DOHH2 (cell line): Measurements from ENCODE around the gene GRM4.

Experiments used
- H3F3A ChIP-seq: fragments of 200-600 bp; sonication (generic), shearing (Covaris generic); 2 replicates; pipeline ENCODE4 v1.6.0; 2016; ENCODE audit warnings: antibody characterized with exemption, mild to moderate bottlenecking; ENCODE audit not compliant: control insufficient read depth, insufficient read depth
- H3K27ac ChIP-seq: fragments of 200-600 bp; sonication (generic); 2 replicates; pipeline ENCODE4 v1.5.1; 2014; ENCODE audit warnings: low read depth, mild to moderate bottlenecking, low read length, moderate library complexity
- H3K27me3 ChIP-seq: fragments of 200-600 bp; sonication (generic); 2 replicates; pipeline ENCODE4 v1.6.1; 2014; ENCODE audit warnings: mild to moderate bottlenecking, low read length, mixed read lengths; ENCODE audit not compliant: control insufficient read depth
- H3K36me3 ChIP-seq: fragments of 200-600 bp; sonication (generic); 2 replicates; pipeline ENCODE4 v1.6.1; 2014; ENCODE audit warnings: mild to moderate bottlenecking, low read length, moderate library complexity, mixed read lengths; ENCODE audit not compliant: control insufficient read depth
- H3K4me1 ChIP-seq: fragments of 200-600 bp; sonication (generic); 2 replicates; pipeline ENCODE4 v1.6.1; 2014; ENCODE audit warnings: mild to moderate bottlenecking, low read length, mixed read lengths; ENCODE audit not compliant: control insufficient read depth
- H3K4me2 ChIP-seq: fragments of 200-600 bp; sonication (generic); 2 replicates; pipeline ENCODE4 v1.6.0; 2014; ENCODE audit warnings: mild to moderate bottlenecking, low read length, moderate library complexity
- H3K4me3 ChIP-seq: fragments of 200-600 bp; sonication (generic); 2 replicates; pipeline ENCODE4 v1.5.1; 2014; ENCODE audit warnings: mild to moderate bottlenecking, low read length, mixed read lengths
- H3K79me2 ChIP-seq: fragments of 200-600 bp; sonication (generic); 2 replicates; pipeline ENCODE4 v1.6.1; 2014; ENCODE audit warnings: mild to moderate bottlenecking, low read length, mixed read lengths; ENCODE audit not compliant: control insufficient read depth
- H3K9me2 ChIP-seq: fragments of 200-600 bp; sonication (generic); replicated peaks from 2 replicates; pipeline ENCODE4 v1.6.1; 2014; ENCODE audit warnings: mild to moderate bottlenecking, low read length, mixed read lengths; ENCODE audit not compliant: control insufficient read depth
- H3K9me3 ChIP-seq: fragments of 200-600 bp; sonication (generic); 2 replicates; pipeline ENCODE4 v1.6.1; 2014; ENCODE audit warnings: antibody characterized with exemption, low read length, mixed read lengths; ENCODE audit not compliant: control insufficient read depth, insufficient read depth
- H4K20me1 ChIP-seq: fragments of 200-600 bp; sonication (generic); 2 replicates; pipeline ENCODE4 v1.6.0; 2014; ENCODE audit warnings: low read depth, mild to moderate bottlenecking, antibody characterized with exemption, low read length, moderate library complexity; ENCODE audit not compliant: control insufficient read depth, insufficient read depth
- CTCF ChIP-seq: fragments of 200-600 bp; sonication (generic); IDR thresholded peaks from one replicate; pipeline ENCODE4 v1.5.1; 2014; ENCODE audit warnings: antibody characterized with exemption, mild to moderate bottlenecking, low read depth, low read length; ENCODE audit not compliant: poor library complexity, severe bottlenecking
- EZH2phosphoT487 ChIP-seq: fragments of 200-600 bp; sonication (generic); IDR thresholded peaks from 2 replicates; pipeline ENCODE4 v1.6.1; 2017; ENCODE audit warnings: borderline replicate concordance, mild to moderate bottlenecking, antibody characterized with exemption, low read length, moderate library complexity, mixed read lengths

Gene GRM4

DNA sequence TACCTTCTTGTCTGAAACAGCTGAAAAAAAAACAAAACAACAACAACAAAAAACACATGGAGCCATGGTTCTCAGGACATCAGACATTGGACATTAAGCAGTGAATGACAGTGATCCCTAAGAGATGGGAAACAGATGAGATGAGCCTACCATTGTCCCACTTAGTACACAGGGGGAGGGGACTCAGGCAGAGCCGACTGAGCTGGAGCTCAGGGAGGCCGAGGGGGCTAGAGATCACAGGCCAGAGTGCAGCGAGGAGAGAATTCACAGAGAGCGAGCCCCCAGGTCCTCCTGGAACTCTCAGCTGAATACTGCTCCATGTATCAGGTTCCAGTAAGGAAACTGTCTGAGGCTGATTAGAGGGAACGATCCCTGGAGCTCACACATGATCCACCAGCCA, 134.6 kb downstream of the GRM4 start:
- H3K4me2 ChIP-seq, result no peak overlapping the region
- no peaks in the 10 kb centered on the region for H3K79me2 ChIP-seq
- TF ChIP-seq CTCF (no peak), EZH2phosphoT487 (no peak)
- no peak overlapping the region for H3K27ac ChIP-seq
- no peaks in the 10 kb centered on the region for H4K20me1 ChIP-seq
- no peaks in the 10 kb centered on the region for H3F3A ChIP-seq
- no peak overlapping the region for H3K4me3 ChIP-seq
- H3K4me1 ChIP-seq, result no peaks in the 10 kb centered on the region
- H3K9me2 ChIP-seq, result no peaks in the 10 kb centered on the region
- H3K36me3 ChIP-seq, result no peaks in the 10 kb centered on the region
- peaks cover 8% of the 10 kb centered on the region for H3K27me3 ChIP-seq
- no peaks in the 10 kb centered on the region for H3K9me3 ChIP-seq

- H3K79me2 ChIP-seq, result no peaks in the 10 kb centered on the region
Measured at GRCh38 chr6:34005901-34006531, 139.9 kb downstream of the GRM4 start.

GRCh38 chr6:34004706-34005105, 141.2 kb downstream of the GRM4 start:
- Histone ChIP-seq H3K4me1 (no peaks in the 10 kb centered on the region), H3K79me2 (no peaks in the 10 kb centered on the region), H3K9me3 (no peaks in the 10 kb centered on the region), H3K4me3 (no peak overlapping the region), H3K27me3 (peaks cover under 1% of the 10 kb centered on the region; the same call in 1 of the 2 replicates), H3F3A (no peaks in the 10 kb centered on the region), H4K20me1 (no peaks in the 10 kb centered on the region), H3K9me2 (no peaks in the 10 kb centered on the region), H3K36me3 (no peaks in the 10 kb centered on the region), H3K4me2 (no peak overlapping the region), H3K27ac (no peak overlapping the region)
- TF ChIP-seq CTCF (no peak), EZH2phosphoT487 (no peak)

More at GRCh38 chr6:34005901-34006531, 139.9 kb downstream of the GRM4 start:
- Histone ChIP-seq H4K20me1 (no peaks in the 10 kb centered on the region), H3K4me1 (no peaks in the 10 kb centered on the region), H3K9me2 (no peaks in the 10 kb centered on the region), H3F3A (no peaks in the 10 kb centered on the region), H3K4me3 (no peak overlapping the region), H3K36me3 (no peaks in the 10 kb centered on the region), H3K4me2 (no peak overlapping the region), H3K27me3 (peaks cover 8% of the 10 kb centered on the region), H3K9me3 (no peaks in the 10 kb centered on the region), H3K27ac (no peak overlapping the region)
- TF ChIP-seq EZH2phosphoT487, result no peak
- no peak for TF ChIP-seq CTCF
